Parietal lobe (tissue), 1 donor: ENCODE measurements around the gene GOLGA6L10. TPM values are rescaled to one million over a fixed set of nuclear protein-coding genes. Genes with fewer than 3 reads are reported as not detected.

ENCODE experiments used
- total RNA-seq: library from RNA; depleted of rRNA; stranded (reverse); fragments of >200 nt; gene quantifications from one replicate; pipeline ENCODE4 v1.2.3, GENCODE V29; 2014

Gene GOLGA6L10, protein sequence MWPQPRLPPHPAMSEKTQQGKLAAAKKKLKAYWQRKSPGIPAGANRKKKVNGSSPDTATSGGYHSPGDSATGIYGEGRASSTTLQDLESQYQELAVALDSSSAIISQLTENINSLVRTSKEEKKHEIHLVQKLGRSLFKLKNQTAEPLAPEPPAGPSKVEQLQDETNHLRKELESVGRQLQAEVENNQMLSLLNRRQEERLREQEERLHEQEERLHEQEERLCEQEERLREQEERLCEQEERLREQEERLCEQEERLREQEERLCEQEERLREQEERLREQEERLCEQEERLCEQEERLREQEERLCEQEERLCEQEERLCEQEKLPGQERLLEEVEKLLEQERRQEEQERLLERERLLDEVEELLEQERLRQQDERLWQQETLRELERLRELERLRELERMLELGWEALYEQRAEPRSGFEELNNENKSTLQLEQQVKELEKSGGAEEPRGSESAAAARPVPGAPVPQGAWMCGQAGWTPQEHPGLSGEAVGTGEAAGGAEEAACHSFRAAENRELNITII
- total RNA-seq, result 14.1 TPM

DNA sequence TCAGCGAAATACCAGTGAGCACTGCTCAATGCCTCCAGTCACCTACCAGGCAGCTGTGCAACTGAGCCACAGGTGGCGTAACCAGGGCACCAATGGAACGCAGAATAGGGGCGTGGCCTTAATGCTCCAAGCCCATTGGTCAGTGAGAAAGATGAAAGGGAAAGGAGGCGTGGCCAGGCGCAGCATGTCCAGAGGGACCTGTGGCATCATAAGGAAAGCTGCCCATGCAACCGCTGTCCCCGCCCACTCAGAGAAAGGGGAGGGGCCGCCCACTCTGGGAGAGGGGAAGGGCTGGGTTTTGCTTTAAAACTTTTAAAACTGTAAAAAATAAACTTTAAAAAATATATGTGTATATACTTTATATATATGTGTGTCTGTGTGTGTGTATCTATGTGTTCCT, at the start of gene GOLGA6L10:
TSS of gene GOLGA6L10 (minus strand) at position 101 of the 400 bp plus-strand sequence. CDS start at position 1, 100 bp downstream.

Other genes with a start within 250 kb of the GOLGA6L10 start
- gene EFL1, start 86.7 kb downstream of the GOLGA6L10 start, total RNA-seq, result 42.3 TPM
- 11.9 TPM for gene SAXO2, start 86.7 kb downstream of the GOLGA6L10 start, total RNA-seq
- gene GOLGA6L9, start 80.3 kb upstream of the GOLGA6L10 start, total RNA-seq, result 20.7 TPM
- 1,339 TPM for gene RPS17, start 191.0 kb upstream of the GOLGA6L10 start, total RNA-seq